Stimulated activated naive B cell treated with anti-CD40 and anti-IgM and Interleukin-4, amounts not matched to agents 10 μg/mL and 1 μg/mL and 100 μg/mL, for 72 hours (primary cell): Measurements from ENCODE around the gene DIRAS1.
A peak's percentile ranks its signal among the peaks of the same experiment; 100 is the strongest.

Experiments
- ATAC-seq, 2 donors: fragments of 150-1000 bp; cut with Tn5 transposase; replicated peaks; 2 replicates each; pipeline ENCODE4 v1.10.0; 2021; ENCODE audit warnings: moderate library complexity in 1 of 2
- DNase-seq: peaks from one replicate; pipeline ENCODE4 v3.0.0; 2021
- H3K27ac Mint-ChIP-seq: one replicate; pipeline ENCODE4 v1.8.0; 2022; ENCODE audit warnings: mild to moderate bottlenecking, mixed read lengths
- H3K27me3 Mint-ChIP-seq, 2 donors: one replicate each; pipeline ENCODE4 v1.8.0; 2022; ENCODE audit warnings: mixed read lengths in 2 of 2
- H3K36me3 Mint-ChIP-seq, 2 donors: one replicate each; pipeline ENCODE4 v1.8.0; 2022; ENCODE audit warnings: mixed read lengths in 2 of 2, mild to moderate bottlenecking in 1 of 2
- H3K4me1 Mint-ChIP-seq, 2 donors: one replicate each; pipeline ENCODE4 v1.8.0; 2022; ENCODE audit warnings: mixed read lengths in 2 of 2, mild to moderate bottlenecking in 1 of 2
- H3K4me3 Mint-ChIP-seq, 2 donors: one replicate each; pipeline ENCODE4 v1.8.0; 2022; ENCODE audit warnings: mild to moderate bottlenecking in 2 of 2, mixed read lengths in 2 of 2, moderate library complexity in 1 of 2
- H3K9me3 Mint-ChIP-seq, 2 donors: one replicate each; pipeline ENCODE4 v1.8.0; 2022; ENCODE audit warnings: mixed read lengths in 2 of 2, mild to moderate bottlenecking in 1 of 2

DIRAS1 gene

DNA sequence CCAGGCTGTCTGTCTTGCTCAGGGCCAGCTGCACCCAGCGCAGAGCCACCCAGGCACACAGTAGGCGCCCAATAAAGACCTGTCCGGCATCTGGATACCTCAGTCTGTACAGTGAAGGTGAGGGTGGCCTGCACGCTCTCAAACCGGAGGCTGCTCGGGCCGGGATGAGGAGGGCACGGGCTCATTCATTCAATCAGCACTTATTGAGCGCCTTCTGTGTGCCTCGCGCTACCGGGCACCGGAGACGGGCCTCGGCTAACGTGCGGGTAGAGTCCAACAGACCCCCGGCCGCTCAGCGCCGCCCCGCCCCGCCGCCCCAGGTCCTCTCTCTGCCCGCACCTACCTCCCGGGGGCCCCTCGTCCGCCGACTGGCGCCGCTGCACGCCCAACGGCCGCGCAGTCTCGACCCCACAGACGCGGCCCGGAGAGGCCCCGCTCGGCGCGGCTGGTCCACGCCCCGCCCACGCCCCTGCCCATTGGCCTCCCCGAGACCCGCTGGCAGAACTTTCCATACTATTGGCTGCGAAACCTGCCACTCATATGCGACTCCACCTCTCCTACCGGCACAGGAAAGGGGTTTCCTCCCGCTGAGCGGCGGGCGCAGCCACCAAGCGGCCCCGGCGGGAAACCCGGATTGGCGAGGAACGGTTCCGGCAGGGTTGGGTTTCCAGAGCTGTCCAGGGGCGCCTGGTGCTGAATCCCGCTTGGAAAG, 18.6 kb upstream of the DIRAS1 start, which contains the start of gene SLC39A3:
TSS of gene SLC39A3 (minus strand) at position 416 of the 712 bp plus-strand sequence. CDS start 2,760 bp downstream, outside the sequence.
- peak within 1 kb of the TSS; percentile 92 for H3K4me3 Mint-ChIP-seq
- peak; percentile 99 for DNase-seq

DNA sequence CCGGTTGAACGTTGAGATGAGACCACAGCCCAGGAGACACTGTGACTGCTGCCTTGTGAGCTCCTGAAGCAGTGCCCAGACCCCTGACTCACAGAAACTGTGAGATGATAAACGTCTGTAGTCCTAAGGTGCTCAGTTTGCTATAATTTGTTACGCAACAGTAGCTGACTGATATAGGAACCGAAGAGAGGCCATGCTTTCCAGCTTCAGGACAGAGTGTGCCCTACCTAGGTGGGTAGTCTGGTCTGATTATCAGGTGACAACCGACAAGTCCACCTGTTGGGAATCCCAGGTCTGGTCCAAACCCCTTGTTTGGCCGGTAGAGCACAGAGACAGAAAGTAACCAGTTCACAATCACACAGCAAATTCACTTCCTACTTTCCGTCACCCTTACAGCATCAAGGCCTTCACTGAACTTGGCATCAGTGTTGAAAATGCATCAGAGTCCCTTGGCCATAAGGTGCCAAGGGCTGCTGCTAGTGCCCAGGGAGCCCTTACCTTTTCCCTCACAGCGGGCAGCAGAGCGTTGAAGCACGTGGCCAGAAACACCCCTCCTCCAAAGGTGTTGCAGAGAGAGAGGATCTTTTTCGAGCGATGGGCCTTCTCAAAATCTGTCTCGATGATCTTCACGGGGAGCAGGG, 15.5 kb upstream of the DIRAS1 start:
- H3K36me3 Mint-ChIP-seq, result peaks cover 39 to 56% of the 10 kb centered on the region in 2 donors
- ATAC-seq (no peak), DNase-seq (no peak)
- no peaks in the 10 kb centered on the region for H3K27me3 Mint-ChIP-seq
- H3K27ac Mint-ChIP-seq, result no peak overlapping the region
- peaks cover 24 to 53% of the 10 kb centered on the region in 2 donors for H3K4me1 Mint-ChIP-seq
- no peaks in the 10 kb centered on the region for H3K9me3 Mint-ChIP-seq
- no peak overlapping the region for H3K4me3 Mint-ChIP-seq

More for the DNA sequence above, 18.6 kb upstream of the DIRAS1 start, which contains the start of gene SLC39A3:
- Mint-ChIP-seq H3K27me3 (peaks cover 7 to 8% of the 10 kb centered on the region in 2 donors), H3K27ac (peak within 1 kb of the TSS; percentile 90), H3K4me1 (peaks cover 16 to 42% of the 10 kb centered on the region in 2 donors), H3K9me3 (no peaks in the 10 kb centered on the region), H3K36me3 (peaks cover 26 to 35% of the 10 kb centered on the region in 2 donors)
- ATAC-seq, result peak; percentile 98

DNA sequence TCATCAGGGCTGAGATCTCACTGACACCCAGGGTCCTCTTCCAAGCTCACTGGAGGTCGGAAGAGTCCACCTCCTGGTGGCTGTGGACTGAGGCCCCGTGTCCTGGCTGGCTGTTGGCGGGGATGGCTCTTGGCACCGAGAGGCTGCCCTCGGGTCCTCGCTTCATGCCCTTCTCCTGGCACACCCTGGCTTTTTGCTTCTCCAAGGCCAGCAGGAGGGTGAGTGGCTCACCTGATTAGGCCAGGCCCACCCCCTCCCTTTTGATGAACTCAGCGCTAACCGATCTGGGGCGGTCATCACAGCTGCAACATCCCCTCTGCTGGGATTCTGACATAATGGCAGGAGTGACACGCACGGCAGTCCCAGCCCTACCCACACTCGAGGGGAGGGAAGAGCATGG, 14.2 kb upstream of the DIRAS1 start:
- H3K27ac Mint-ChIP-seq, result peak overlapping the region; percentile 51
- DNase-seq, result no peak
- peaks cover 24 to 53% of the 10 kb centered on the region in 2 donors for H3K4me1 Mint-ChIP-seq
- no peaks in the 10 kb centered on the region for H3K9me3 Mint-ChIP-seq
- H3K36me3 Mint-ChIP-seq, result peaks cover 42 to 60% of the 10 kb centered on the region in 2 donors
- ATAC-seq, result no peak
- no peak overlapping the region for H3K4me3 Mint-ChIP-seq
- no peaks in the 10 kb centered on the region for H3K27me3 Mint-ChIP-seq

DNA sequence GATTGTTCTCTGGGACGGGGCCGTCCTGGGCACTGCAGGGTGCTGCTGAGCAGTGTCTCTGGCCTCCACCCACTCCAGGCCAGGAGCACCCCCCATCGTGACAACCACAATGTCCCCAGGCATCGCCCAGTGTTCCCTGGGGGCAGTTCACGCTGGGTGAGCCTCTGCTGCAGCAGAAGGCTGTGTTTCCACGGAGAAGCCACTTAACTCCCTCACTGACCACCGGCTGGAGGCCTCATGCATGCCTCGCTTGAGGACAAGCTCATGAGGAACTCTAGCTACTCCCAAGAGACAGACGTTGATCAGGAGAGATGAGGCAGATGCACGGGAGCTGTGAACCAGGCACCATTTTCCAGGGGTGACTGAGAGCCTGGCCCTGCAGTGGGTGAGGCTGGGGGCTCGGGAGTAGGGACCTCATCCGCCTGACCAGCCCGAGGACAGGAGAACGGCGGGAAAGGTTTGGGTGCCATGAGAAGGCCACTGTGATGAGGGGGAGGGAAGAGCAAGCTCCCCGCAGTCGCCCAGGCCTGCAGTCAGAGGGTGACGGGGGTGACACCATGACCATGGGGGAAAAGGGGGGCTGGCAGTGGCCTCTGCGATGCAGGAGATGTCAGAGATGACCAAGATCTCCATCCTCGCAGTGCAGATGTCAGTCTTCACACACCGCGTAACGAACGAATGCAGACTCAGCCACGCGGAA, 13.6 kb upstream of the DIRAS1 start:
- no peak for ATAC-seq
- no peak overlapping the region for H3K4me3 Mint-ChIP-seq

DNA sequence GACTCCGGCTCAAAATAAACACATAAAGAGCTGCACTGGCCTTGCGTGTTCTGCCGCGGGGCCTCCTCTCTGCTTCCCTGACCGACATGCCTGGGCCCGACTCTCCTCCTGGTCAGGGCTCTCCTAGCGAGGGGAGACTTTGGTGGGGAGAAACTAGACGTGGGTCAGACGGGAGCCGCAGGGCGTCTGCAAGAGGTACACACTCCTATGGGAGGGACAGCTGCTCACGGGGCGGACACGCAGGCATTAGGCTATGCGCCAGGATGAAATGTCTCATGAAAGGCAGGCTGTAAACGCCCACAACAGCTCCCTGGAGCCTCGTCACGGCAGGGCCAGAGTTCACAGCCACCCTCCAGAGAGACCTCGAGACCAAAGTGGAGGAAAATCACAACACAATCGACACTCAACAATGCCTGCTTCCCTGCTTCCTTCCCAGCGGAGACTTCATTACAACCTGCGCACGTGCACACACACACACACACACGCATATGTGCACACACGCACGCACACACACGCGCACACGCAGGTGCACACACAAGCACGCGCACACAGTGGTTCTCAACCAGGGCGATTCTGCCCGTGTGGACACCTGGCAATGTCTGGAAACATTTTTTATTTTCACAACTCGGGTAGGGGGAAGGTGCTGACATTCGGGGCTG, 12.9 kb upstream of the DIRAS1 start:
- Mint-ChIP-seq H3K4me1 (peaks cover 18 to 43% of the 10 kb centered on the region in 2 donors), H3K27me3 (no peaks in the 10 kb centered on the region), H3K36me3 (peaks cover 42 to 57% of the 10 kb centered on the region in 2 donors), H3K4me3 (no peak overlapping the region), H3K27ac (peak overlapping the region; percentile 57), H3K9me3 (no peaks in the 10 kb centered on the region)
- no peak for ATAC-seq
- DNase-seq, result no peak

More for the DNA sequence above, 13.6 kb upstream of the DIRAS1 start:
- Mint-ChIP-seq H3K27me3 (no peaks in the 10 kb centered on the region), H3K27ac (peak overlapping the region; percentile 37), H3K36me3 (peaks cover 42 to 60% of the 10 kb centered on the region in 2 donors), H3K9me3 (no peaks in the 10 kb centered on the region), H3K4me1 (peaks cover 20 to 47% of the 10 kb centered on the region in 2 donors)
- DNase-seq, result no peak

DNA sequence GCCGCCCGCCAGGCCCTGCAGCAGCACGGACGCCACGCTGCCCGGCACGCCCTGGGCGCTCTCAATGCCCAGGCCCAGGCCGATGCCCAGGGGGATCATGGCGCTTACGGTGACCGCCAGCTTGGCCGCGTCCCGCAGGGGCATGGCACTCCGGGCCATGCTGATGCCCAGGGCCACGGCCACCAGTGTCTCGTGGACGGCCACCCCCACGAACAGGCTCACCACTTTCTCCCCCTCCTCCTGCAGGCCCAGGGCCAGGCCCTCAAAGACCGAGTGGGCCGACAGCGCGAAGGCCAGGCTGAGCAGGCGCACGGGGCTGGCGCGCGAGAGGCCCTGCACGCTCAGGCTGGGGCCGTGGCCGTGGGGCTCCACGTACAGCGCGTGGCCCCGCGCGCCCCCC, 11.7 kb upstream of the DIRAS1 start:
- no peak for ATAC-seq
- Mint-ChIP-seq H3K4me1 (peaks cover 16 to 33% of the 10 kb centered on the region in 2 donors), H3K4me3 (no peak overlapping the region), H3K36me3 (peaks cover 39 to 56% of the 10 kb centered on the region in 2 donors), H3K27ac (no peak overlapping the region), H3K9me3 (no peaks in the 10 kb centered on the region), H3K27me3 (no peaks in the 10 kb centered on the region)
- no peak for DNase-seq

DNA sequence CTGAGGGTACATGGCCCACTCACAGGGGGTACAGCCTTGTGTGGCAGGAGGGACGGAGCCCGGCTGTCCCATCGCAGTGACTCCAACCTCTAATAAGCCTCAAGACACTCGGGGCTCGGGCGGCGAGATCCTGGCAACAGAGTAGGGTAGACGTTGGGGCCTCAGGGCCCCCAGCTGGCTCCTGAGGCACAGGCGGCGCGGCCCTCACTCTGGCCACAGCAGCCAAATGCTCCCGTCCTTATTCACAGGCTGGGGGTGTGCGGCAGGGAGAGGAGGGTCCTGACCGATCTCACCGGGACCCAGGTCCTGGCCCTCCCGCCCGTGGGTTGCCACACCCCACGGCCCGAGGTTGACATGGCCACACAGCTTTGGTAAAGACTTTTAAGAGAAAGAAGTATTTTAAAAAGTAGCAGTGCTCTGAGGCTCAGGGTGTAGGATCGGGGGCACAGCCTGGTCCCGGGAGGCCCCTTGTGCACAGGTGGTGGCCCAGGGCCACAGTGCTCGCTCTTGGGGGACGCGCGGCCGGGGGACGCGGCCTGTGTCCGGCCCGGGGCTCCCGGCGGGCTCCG, 11.1 kb upstream of the DIRAS1 start:
- ATAC-seq, result no peak
- no peaks in the 10 kb centered on the region for H3K27me3 Mint-ChIP-seq
- H3K27ac Mint-ChIP-seq, result no peak overlapping the region
- DNase-seq, result no peak
- peaks cover 36 to 53% of the 10 kb centered on the region in 2 donors for H3K36me3 Mint-ChIP-seq
- H3K4me1 Mint-ChIP-seq, result peaks cover 16 to 30% of the 10 kb centered on the region in 2 donors
- no peaks in the 10 kb centered on the region for H3K9me3 Mint-ChIP-seq
- no peak overlapping the region for H3K4me3 Mint-ChIP-seq

DNA sequence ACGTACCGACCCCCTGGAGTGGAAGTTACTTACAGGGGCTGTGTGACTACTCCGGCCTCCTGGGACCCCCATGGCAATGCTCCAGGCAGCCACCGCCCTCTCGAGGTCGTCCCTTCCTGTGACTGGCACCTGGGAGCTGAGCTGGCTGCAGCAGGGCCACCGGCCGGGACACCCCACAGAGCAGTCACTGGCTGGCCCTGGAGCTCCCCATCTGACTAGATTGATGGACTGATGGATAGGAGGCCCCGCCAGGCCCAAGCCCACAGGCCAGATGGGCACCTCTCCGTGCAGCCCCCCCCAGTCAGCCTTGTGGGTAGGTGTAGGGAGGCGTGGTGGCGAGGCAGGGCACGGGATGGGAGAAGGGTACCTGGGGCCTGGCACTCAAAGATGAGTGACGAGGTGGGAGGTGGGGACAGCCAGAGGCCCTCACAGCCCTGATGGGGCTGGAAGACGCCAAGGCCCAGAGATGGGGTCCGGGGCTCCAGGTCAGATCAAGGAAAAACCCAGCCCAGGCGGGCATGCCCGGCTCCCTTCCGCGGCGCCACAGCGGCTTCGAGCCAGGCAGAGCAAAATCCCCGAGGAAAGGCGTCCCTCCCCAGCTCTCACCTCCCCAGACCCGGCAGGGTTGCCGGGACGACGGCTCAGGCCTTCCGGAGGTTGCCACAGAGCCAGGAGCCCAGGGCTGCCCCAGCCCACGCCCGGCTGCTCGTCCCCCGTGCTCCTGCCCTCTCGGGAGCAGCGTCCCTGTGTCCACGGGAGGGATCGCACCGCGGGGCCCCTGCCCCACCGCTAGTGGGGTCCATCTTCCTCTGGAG, 10.2 kb upstream of the DIRAS1 start:
- Mint-ChIP-seq H3K4me3 (no peak overlapping the region), H3K27me3 (peaks cover 0 to under 1% of the 10 kb centered on the region in 2 donors), H3K27ac (no peak overlapping the region), H3K4me1 (peaks cover 15 to 30% of the 10 kb centered on the region in 2 donors), H3K36me3 (peaks cover 28 to 44% of the 10 kb centered on the region in 2 donors), H3K9me3 (peaks cover 0 to under 1% of the 10 kb centered on the region in 2 donors)
- ATAC-seq (no peak), DNase-seq (no peak)

DNA sequence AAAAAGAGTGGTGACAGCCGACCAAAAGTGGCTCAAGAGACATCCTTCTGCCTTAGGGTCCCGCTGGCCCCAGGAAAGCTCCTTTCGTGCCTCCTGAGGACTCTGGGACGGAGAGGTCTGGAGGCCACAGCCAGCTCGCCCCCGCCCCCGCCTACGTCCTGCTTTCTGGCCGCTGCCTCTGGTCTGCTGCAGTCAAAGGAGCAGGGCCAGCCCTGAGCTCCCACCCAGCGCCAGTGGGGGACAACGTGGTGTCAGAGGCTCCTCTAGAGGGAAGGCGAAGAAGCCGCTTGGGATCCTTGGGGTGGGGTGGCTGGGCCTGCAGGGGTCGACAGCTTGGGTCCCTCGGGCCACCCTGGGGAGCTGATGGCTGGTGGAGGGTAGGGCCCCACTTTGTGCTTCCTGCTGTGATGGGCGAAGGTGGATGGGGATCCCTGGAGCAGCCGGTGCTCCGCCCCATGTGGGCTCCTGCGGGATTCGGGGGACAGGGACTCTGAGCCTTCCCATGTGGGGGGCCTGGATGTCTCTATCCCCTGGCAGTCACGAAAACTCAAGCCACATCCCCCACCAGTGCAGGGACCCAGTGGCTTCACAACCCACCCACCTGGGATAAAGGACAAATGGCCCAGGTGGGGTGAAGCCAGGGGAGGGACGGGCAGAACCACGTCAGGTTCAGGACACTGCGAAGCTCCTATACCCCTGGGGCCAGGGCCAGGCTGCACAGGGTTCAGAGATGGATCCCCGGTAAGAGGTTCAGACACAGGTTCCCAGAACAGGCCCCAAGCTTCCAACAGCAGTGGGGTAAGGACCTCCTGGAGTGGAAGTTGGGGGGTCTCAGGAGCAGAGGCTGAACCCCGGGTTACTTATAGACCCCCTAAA, 9.0 kb upstream of the DIRAS1 start:
- DNase-seq, result no peak
- ATAC-seq, result no peak
- H3K27ac Mint-ChIP-seq, result no peak overlapping the region
- peaks cover 0 to 4% of the 10 kb centered on the region in 2 donors for H3K9me3 Mint-ChIP-seq
- H3K27me3 Mint-ChIP-seq, result peaks cover 0 to 4% of the 10 kb centered on the region in 2 donors
- no peak overlapping the region for H3K4me3 Mint-ChIP-seq
- peaks cover 18 to 33% of the 10 kb centered on the region in 2 donors for H3K36me3 Mint-ChIP-seq
- H3K4me1 Mint-ChIP-seq, result peaks cover 18 to 29% of the 10 kb centered on the region in 2 donors

DNA sequence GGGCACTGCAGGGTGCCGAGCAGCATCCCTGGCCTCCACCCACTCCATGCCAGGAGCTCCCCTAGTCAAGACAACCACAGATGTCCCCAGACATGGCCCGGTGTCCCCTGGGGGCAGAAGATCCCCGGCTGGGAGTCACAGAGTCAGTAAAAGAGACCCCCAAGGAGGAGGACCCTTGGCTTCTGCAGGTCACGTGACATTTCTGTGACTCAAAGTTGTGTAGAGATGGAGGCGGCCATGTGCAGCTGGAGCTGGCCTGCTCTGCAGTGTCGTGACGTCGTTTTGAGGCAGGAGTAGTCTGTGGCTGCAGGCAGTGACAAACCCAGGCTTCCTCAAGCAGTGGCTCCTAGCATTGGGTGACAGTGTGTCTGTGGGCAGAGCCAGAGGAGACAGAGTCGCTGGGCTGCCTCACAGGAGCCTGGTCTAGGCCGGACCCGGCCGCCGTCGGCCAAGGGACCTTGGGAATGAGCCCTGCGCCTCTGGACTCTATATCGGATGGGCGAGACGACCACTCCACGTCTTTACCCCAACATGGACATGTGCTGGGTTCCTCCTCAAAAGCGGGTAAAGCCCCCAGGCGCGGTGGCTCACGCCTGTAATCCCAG, 7.7 kb upstream of the DIRAS1 start:
- no peak for ATAC-seq
- H3K4me3 Mint-ChIP-seq, result no peak overlapping the region
- no peak overlapping the region for H3K27ac Mint-ChIP-seq

DNA sequence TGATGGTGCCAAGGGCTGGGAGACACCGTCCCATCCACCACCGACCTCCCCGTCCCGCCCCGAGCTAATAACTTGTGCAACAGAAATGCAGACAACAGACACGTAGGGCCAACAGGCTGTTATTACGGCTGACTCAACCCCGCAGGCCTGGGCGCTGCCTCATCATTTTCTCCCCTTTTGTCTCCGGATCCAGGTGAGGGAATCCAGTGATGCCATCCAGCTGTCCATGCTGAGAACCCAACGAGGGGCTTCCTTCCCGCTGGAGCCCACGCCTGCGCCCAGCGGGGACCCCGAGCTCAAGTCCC, 6.4 kb upstream of the DIRAS1 start:
- peaks cover 9 to 24% of the 10 kb centered on the region in 2 donors for H3K4me1 Mint-ChIP-seq
- ATAC-seq (no peak), DNase-seq (no peak)
- H3K9me3 Mint-ChIP-seq, result peaks cover 0 to 4% of the 10 kb centered on the region in 2 donors
- H3K27ac Mint-ChIP-seq, result no peak overlapping the region
- H3K4me3 Mint-ChIP-seq, result no peak overlapping the region
- peaks cover 5 to 14% of the 10 kb centered on the region in 2 donors for H3K36me3 Mint-ChIP-seq
- H3K27me3 Mint-ChIP-seq, result peaks cover 4 to 5% of the 10 kb centered on the region in 2 donors

More for the DNA sequence above, 7.7 kb upstream of the DIRAS1 start:
- DNase-seq, result no peak
- Mint-ChIP-seq H3K9me3 (peaks cover 0 to 4% of the 10 kb centered on the region in 2 donors), H3K27me3 (peaks cover 0 to 4% of the 10 kb centered on the region in 2 donors), H3K36me3 (peaks cover 9 to 21% of the 10 kb centered on the region in 2 donors), H3K4me1 (peaks cover 10 to 17% of the 10 kb centered on the region in 2 donors)
